IPS-NIHi7 (cell line): ENCODE data around the gene CELF5.
"Not testable (repeated sequence)": the region's sequence is repeated elsewhere in the genome, so short reads cannot be mapped to it uniquely, and the experiment has no call there.

Experiments
- DNase-seq: peaks from one replicate; pipeline ENCODE4 v3.0.0; 2012; ENCODE audit warnings: mixed read lengths; ENCODE audit errors: extremely low spot score

The CELF5 gene

GRCh38 chr19:3274245-3274941, 49.9 kb downstream of the CELF5 start:
- no peak for DNase-seq

GRCh38 chr19:3274942-3275582, 50.6 kb downstream of the CELF5 start:
- DNase-seq, result peak; percentile 94

DNA sequence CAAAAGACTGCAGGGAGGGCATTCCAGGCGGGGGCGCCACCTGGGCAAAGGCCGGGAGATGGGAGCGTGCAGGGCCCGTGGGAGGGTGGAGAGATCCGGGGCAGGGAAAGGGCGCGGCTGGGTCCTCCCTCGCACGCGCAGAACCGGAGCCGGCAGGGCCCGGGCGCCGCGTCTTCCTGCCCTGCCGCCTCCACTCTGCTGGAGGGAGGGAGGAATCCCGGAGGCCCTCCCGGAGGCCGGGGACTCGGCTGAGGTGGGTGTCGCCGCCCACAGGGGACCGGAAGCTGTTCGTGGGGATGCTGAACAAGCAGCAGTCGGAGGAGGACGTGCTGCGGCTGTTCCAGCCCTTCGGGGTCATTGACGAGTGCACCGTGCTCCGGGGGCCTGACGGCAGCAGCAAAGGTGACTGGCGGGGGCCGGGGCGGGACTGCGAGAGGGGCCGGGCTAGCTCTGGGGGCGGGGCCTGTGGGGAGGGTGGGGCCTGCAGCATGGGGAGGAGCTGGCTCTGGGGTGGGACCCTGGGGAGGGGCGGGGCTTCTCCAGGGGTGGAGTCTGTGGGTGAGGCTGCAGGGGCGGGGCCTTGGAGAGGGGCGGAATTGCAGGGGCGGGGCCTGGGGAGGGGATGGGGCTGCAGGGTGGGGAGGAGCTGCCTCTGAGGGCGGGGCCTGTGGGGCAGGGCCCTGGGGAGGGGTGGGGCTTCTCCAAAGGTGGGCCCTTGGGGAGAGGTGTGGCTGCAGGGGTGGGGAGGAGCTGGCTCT, 51.3 kb downstream of the CELF5 start:
- peak; percentile 97 for DNase-seq

- peak; percentile 90 for DNase-seq
Observed at GRCh38 chr19:3276341-3276799, 51.9 kb downstream of the CELF5 start.

DNA sequence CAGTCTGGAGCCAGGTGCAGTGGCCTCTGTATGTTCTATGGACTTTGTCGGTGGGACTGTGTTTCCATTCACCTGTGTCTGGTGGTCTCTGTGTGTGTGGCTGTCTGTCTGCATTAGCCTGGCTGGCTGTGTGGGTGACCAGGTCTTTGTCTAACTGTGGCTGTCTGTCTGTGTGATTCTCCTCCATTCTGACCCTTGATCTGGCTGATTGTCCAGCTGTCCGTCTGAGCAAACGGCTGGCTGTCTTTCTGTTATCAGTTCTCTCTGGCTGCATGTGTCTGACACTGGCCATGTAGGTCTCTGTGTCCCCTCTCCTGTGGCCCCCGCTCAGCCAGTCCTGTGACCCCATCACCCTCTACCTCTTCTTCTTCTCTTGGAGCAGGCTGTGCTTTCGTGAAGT, 53.2 kb downstream of the CELF5 start:
- DNase-seq, result no peak

- DNase-seq, result no peak
Observed at GRCh38 chr19:3278294-3278693, 53.8 kb downstream of the CELF5 start.

- no peak for DNase-seq
Observed at GRCh38 chr19:3278749-3279148, 54.3 kb downstream of the CELF5 start.

- no peak for DNase-seq
Observed at GRCh38 chr19:3279306-3279705, 54.8 kb downstream of the CELF5 start.

DNA sequence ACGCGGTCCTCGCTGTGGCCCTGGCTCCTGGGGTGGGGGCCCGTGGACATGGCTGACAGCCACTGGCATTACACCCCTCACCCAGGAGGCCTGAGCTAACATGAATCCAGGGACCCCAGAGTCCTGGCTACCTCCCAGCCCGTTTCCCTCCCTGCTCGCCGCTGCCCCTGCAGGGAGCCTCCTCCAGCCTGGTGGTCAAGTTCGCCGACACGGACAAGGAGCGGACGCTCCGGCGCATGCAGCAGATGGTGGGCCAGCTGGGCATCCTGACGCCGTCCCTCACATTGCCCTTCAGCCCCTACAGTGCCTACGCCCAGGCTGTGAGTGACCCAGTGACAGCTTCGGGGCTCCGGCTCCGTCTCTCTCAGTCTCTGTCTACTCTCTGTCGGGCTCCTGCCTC, 56.6 kb downstream of the CELF5 start:
- DNase-seq, result no peak

- DNase-seq, result no peak
Observed at GRCh38 chr19:3282155-3282554, 57.7 kb downstream of the CELF5 start.

- no peak for DNase-seq
Observed at GRCh38 chr19:3282564-3282963, 58.1 kb downstream of the CELF5 start.

- DNase-seq, result no peak
Observed at GRCh38 chr19:3283246-3283751, 58.8 kb downstream of the CELF5 start.

- no peak for DNase-seq
Observed at GRCh38 chr19:3283886-3284657, 59.6 kb downstream of the CELF5 start.

DNA sequence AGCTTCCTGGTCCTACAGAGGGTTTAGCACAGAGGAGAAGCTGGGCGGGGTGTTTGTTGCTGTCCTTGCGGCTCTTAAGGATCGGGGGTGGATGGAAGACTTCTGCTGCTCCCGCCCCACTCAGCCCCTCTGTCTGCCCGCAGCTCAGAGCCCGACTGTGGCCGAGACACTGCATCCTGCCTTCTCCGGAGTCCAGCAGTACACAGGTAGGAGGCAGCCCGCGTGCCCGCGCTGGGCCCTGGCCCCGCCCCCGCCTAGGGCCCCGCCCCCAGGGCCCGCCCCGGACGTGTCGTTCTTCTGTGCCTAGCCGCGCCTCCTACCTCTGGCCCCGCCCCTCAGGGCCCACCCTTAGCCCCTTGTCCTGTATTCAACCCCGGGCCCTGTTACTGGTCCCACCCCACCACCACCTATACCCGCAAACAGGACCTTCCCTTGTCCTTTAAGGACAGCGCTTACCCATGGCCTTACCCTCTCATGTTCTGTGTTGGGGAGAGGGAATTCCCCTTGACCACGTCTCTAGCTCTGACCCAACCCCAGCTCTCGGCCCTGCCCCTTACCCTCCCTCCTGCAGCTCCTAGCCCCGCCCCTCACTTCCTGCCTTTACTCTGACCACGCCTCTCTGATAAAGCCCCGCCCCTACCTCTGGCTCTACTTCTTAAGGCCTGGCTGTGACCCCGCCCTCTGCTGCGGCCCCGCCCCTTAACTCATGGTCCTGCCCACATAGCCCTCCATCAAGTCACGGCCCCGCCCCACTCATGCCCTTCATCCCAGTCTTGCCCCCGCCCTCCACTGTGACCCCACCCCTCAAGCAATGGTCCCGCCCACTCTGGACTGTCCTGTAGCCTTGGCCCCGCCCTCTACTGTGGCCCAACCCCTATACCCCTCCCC, 60.5 kb downstream of the CELF5 start:
- peak; percentile 85 for DNase-seq

DNA sequence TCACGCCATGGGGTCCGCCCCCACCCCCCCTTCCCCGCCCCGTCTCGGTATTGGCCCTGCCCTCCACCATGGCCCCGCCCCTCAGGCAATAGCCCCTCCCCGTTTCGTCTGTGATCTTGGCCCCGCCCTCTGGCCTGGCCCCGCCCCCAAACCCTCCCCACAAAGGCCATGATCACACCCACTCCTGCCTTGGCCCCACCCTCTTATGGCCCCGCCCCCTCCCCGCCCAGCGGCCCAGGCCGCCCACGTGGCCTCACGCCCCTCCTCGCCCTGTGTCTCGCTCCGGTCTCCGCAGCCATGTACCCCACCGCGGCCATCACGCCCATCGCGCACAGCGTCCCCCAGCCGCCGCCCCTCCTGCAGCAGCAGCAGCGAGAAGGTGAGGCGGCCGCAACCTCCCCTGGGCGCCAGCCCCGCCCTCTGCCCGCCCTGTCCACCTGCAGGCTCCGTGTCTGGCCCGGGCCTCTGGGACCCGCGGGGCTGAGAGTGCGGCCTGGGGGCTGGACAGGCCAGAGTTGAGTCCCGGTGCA, 61.3 kb downstream of the CELF5 start:
- DNase-seq, result peak; percentile 94

GRCh38 chr19:3287814-3288213, 63.4 kb downstream of the CELF5 start:
- DNase-seq, result no peak

GRCh38 chr19:3288437-3288836, 64.0 kb downstream of the CELF5 start:
- not testable (repeated sequence) for DNase-seq

- DNase-seq, result no peak
Observed at GRCh38 chr19:3289971-3290569, 65.6 kb downstream of the CELF5 start.

DNA sequence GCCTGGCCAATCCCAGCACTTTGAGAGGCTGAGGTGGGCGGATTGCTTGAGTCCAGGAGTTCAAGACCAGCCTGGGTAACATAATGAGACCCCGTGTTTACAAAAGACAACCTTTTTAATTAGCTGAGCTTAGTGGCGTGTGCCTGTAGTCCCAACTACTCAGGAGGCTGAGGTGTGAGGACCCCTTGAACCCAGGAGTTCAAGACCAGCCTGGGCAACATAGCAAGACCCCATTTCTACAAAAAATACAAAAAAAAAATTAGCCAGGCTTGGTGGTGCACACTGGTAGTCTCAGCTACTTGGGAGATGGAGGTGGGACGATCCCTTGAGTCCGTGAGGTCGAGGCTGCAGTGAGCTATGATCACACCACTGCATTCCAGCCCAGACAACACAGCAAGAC, 66.4 kb downstream of the CELF5 start:
- not testable (repeated sequence) for DNase-seq

GRCh38 chr19:3291644-3292043, 67.2 kb downstream of the CELF5 start:
- no peak for DNase-seq
